ENCODE data around the gene IL34. TPM values are rescaled to one million over a fixed set of nuclear protein-coding genes. Genes with fewer than 3 reads are reported as not detected.

IL34 gene
- total RNA-seq, 1 experiment from 2014 or later = 1.4 TPM

DNA sequence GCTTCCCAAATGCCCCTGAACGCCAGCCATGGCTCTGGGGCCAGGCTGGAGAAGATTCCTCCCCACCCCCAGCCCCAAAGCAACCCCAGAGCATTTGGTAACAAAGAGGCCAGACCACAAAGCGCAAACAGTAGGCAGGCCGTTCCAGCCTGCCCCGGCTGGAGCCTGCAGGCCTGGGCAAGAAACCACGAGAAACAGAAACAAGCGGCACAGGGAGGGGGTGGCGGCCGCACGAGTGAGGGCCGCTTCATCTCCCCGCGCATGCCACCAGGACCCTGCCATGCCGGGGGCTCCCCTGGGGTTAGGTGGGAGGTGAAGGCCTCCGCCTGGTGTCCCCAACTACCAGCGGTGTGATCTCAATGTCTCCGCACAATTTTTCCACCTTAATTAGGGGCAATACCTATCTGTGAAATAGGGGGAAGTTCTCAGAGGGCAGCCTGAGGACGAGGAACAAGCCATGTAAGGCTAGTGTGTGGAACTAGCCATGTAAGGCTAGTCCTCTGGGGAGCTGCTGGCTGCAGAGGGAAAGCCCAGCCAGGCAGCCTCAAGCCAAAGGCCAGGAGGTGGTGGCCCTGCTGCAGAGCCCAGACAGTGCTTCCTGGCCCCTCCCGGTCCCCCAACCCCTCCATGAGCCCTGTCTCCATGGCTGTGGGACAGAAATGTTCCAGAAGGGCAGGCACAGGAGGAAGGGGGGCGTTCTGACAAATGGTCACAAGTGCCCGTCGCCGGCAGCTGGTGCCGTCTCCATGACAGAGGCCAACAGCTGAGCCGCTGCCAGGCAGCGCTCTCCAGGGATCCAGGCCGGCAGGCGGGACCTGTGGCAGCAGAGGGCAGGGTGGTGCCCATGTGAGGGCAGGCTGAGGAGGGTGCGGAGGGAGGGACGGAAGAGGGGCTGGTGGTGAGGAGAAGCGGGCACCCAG, 54.0 kb downstream of the IL34 start:
- DNase-seq = no peak
- Histone ChIP-seq H3K27me3 (no peaks in the 10 kb centered on the region), H3K4me3 (no peak overlapping the region), H3K36me3 (no peaks in the 10 kb centered on the region), H3K9me3 (no peaks in the 10 kb centered on the region)

DNA sequence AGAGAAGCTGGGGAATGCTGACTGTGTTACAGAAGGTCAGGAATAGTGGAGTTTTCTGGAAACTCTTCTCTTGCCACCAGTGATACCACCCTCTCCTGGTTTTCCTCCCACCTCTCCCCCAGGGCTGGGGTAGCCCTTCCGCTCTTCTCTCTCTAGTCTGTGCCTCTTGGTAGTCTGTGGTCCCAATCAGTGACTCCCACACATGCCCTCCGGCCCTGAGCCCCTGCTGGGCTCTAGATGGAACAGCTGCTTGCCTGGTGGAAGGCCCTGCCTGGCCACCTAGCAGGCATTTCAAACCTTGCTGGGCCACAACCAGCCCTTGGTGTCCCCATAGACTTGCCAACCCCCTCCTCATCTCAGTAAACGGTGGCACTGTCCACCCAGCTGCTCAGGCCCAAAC, 54.7 kb downstream of the IL34 start:
- no peak for DNase-seq
- Histone ChIP-seq H3K36me3 (no peaks in the 10 kb centered on the region), H3K4me3 (no peak overlapping the region)

GRCh38 chr16:70701596-70701995, 55.2 kb downstream of the IL34 start:
- H3K4me3 ChIP-seq = no peak overlapping the region
- DNase-seq = no peak
- H3K9me3 ChIP-seq = no peaks in the 10 kb centered on the region
- H3K27me3 ChIP-seq = no peaks in the 10 kb centered on the region
- H3K36me3 ChIP-seq = no peaks in the 10 kb centered on the region

More for the DNA sequence above, 54.7 kb downstream of the IL34 start:
- H3K9me3 ChIP-seq = no peaks in the 10 kb centered on the region
- H3K27me3 ChIP-seq = no peaks in the 10 kb centered on the region

GRCh38 chr16:70701998-70702397, 55.6 kb downstream of the IL34 start:
- no peak for DNase-seq
- Histone ChIP-seq H3K27me3 (no peaks in the 10 kb centered on the region), H3K36me3 (no peaks in the 10 kb centered on the region), H3K9me3 (no peaks in the 10 kb centered on the region), H3K4me3 (no peak overlapping the region)

DNA sequence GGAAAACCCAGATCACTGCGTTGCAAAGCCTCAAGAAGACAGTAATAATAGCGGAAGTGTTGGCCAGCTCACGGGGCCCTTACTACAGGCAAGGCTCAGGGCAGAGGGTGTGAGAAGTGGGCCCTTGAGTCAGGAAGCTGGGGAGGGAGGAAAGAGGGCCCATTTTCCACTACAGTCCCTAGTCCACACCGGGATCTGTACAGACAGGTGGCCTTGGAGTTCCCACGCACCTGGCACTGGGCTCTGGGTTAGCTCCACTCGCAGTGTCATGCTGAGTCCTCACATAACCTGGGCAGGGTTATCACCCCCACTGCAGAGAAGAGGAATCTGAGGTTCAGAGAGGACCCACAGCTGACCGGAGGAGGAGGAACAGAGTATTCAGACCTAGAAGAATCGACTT, 56.3 kb downstream of the IL34 start:
- no peaks in the 10 kb centered on the region for H3K27me3 ChIP-seq
- no peak overlapping the region for H3K4me3 ChIP-seq
- no peak for DNase-seq
- H3K9me3 ChIP-seq = no peaks in the 10 kb centered on the region
- H3K36me3 ChIP-seq = no peaks in the 10 kb centered on the region

- DNase-seq = peak; percentile 80
- no peaks in the 10 kb centered on the region for H3K9me3 ChIP-seq
- H3K4me3 ChIP-seq = no peak overlapping the region
- no peaks in the 10 kb centered on the region for H3K27me3 ChIP-seq
- no peaks in the 10 kb centered on the region for H3K36me3 ChIP-seq
These were observed 56.9 kb downstream of the IL34 start for GRCh38 chr16:70703041-70703834.

DNA sequence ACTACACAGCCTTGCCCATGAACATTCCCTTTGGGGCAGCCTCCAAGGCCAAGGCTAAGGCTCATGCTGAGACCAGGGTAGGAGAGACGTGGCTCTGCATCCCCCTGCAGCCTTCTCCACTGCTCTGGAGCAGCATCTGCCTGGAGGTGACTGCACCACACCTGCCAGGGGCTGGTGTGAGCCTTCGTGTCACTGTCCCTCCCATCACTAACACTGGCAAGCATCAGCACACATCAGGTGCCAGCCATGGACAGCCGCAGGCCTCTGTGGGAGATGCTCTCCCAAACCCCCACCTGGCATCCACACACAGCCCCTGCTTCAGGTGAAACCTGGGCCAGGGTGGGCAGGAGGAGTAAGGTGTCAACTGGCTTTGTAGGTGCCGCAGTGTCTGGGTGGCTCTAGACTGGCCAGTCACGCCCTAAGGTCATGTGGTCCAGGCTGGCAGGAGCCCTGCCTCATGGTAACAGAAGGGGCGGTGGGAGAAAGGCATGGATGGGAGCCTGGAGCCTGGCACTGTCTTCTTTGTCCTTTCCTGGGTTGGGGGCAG, 57.5 kb downstream of the IL34 start:
- DNase-seq = no peak
- Histone ChIP-seq H3K4me3 (no peak overlapping the region), H3K27me3 (no peaks in the 10 kb centered on the region), H3K36me3 (no peaks in the 10 kb centered on the region), H3K9me3 (no peaks in the 10 kb centered on the region)

DNA sequence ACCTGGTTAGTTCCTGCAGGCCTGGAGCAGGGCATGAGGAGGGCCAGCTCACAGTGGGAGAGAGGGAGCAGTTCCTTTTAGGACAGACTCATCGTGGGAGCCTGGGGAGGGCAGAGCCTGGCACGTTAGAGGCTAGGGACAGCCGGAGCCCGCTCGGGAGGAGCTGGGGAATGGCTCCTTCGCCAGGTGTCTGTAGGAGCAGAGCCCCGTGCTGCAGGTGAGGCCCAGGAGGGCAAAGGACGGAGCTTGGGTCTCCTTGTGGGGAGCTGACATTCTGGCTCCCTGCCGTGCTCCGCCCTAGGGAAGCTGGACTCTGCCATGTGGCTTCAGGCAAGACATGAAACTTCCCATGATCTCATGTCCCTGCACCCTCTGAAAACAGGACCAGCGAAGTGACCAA, 58.2 kb downstream of the IL34 start:
- no peaks in the 10 kb centered on the region for H3K27me3 ChIP-seq
- no peaks in the 10 kb centered on the region for H3K9me3 ChIP-seq
- H3K36me3 ChIP-seq = no peaks in the 10 kb centered on the region
- DNase-seq = no peak
- no peak overlapping the region for H3K4me3 ChIP-seq

DNA sequence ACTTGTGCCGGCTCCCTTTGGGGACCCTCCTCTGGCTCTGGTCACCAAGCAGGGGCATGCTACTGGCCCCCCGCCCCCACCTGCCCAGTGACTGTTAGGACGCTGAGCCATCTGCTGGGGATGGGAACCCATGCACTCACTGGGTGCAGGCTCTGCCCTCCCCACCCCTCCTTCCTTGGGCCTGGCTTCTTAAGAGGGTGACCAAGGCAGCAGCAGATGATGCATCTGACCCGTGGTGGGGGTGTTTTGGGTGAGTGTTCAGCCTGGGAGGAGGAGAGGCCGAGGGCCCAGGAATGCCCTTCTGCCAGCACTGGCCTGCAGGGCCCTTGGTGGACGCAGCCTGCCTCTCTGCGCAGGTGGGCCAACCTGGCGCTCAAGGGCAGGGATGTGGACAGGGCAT, 58.7 kb downstream of the IL34 start:
- Histone ChIP-seq H3K36me3 (no peaks in the 10 kb centered on the region), H3K27me3 (no peaks in the 10 kb centered on the region), H3K4me3 (no peak overlapping the region), H3K9me3 (no peaks in the 10 kb centered on the region)
- DNase-seq = peak; percentile 57

GRCh38 chr16:70706948-70707465, 60.6 kb downstream of the IL34 start:
- Histone ChIP-seq H3K9me3 (no peaks in the 10 kb centered on the region), H3K27me3 (no peaks in the 10 kb centered on the region), H3K36me3 (no peaks in the 10 kb centered on the region), H3K4me3 (no peak overlapping the region)
- peak; percentile 75 for DNase-seq

- H3K9me3 ChIP-seq = no peaks in the 10 kb centered on the region
- DNase-seq = no peak
- H3K4me3 ChIP-seq = no peak overlapping the region
- no peaks in the 10 kb centered on the region for H3K27me3 ChIP-seq
- no peaks in the 10 kb centered on the region for H3K36me3 ChIP-seq
These were observed 62.2 kb downstream of the IL34 start for GRCh38 chr16:70708366-70709246.

- no peaks in the 10 kb centered on the region for H3K9me3 ChIP-seq
- no peak overlapping the region for H3K4me3 ChIP-seq
- no peaks in the 10 kb centered on the region for H3K36me3 ChIP-seq
- no peak for DNase-seq
- no peaks in the 10 kb centered on the region for H3K27me3 ChIP-seq
These were observed 63.1 kb downstream of the IL34 start for GRCh38 chr16:70709457-70709856.

DNA sequence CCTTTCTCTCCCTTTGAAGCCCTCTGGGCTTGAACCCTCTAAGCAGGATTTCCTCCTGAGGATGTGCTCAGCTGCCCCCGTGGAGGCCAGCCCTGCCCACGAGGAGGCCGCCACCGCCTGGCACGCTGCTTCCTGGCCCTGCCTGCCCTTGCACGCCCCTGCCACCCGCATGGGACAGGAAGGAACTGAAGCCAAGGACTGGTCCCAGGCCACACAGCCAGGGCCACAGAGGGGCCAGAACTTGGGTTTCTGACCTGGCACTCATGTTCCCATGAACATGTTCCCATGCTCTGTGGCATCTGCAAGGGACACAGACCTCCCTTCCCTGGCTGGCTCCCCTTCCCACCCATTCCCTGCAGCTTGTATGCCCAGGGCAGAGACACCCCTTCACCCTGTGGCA, 63.6 kb downstream of the IL34 start:
- Histone ChIP-seq H3K9me3 (no peaks in the 10 kb centered on the region), H3K36me3 (no peaks in the 10 kb centered on the region), H3K27me3 (no peaks in the 10 kb centered on the region), H3K4me3 (no peak overlapping the region)
- no peak for DNase-seq
